ENCODE results near the gene NIPAL1. TPM values are rescaled to one million over a fixed set of nuclear protein-coding genes. Genes with fewer than 3 reads are reported as not detected.

NIPAL1 gene
- polyA plus RNA-seq, 1 donor = 3.1 TPM

DNA sequence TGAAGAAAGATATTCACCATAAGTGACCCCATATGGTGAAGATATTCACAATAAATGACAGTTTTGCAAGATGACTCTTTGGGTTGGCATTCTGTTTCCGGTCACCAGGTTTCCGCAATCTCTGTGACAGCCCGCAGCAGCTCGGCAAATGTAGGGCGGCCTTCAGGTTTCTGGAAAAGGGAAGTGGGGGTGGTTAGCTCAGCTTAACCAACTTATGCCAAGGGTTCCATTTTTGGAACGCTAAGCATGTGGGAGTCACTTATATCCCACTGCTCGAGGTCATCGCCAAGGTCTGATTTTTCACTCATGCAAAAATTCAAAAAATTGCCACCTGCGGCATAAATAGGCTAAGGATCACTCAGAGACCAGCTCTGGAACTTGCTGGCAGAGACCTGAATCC is 51.0 kb downstream of the NIPAL1 start:
- no peak for DNase-seq

DNA sequence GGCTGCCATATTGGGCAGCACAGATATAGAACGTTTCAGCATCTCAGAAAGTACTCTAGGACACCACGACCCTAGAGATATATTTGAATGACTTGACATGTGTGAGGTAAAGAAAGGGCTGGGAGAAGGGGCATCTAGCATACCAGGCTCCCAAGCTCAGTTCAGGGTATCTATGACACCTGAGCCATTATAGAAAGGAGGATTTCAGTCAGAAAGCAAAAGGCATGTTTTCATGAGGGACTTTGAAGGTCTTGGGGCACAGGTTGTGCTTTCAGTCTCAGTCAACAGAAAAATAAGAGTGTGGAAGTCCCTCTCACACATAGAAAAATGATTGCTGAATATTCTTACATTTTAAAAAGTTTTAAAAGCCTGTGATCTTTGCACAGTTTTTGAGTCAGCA is 51.6 kb downstream of the NIPAL1 start:
- no peak for DNase-seq

DNA sequence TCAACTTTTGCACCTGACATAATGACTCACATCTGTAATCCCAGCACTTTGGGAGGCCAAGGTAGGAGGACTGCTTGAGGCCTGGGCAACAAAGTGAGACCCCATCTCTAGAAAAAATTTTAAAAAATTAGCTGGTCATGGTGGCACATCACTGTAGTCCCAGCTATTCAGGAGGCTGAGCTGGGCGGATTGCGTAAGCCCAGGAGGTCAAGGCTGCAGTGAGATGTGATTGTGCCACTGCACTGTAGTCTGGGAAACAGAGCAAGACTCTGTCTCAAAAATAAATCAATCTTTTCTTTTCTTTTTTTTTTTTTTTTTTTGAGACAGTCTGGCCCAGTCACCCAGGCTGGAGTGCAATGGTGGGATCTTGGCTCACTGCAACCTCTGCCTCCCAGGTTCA is 52.5 kb downstream of the NIPAL1 start:
- DNase-seq = no peak

GRCh38 chr4:48071191-48071590 is 54.6 kb downstream of the NIPAL1 start:
- DNase-seq = no peak

GRCh38 chr4:48073567-48074103 is 57.1 kb downstream of the NIPAL1 start:
- no peak for DNase-seq

- DNase-seq = no peak
These were observed 58.1 kb downstream of the NIPAL1 start for GRCh38 chr4:48074657-48075056.

DNA sequence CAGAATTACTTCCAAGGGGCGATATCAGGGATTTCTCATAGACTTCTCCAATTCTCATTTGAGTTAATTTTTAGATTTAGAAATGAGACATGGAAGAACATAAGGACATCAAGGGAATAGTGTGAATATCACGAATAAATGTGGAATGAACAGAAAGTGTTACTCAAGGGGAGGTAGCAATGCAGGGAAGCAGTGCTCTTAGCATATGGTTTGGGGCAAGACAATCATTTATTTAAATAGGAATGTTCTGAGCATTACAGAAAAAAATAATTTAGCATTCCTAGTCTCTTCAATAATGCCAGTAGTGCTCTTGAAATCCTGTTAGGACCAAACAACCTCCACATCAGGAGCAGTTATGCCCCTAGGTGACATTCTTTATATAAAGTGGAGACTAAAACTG is 61.9 kb downstream of the NIPAL1 start:
- no peak for DNase-seq

- DNase-seq = no peak
These were observed 62.5 kb downstream of the NIPAL1 start for GRCh38 chr4:48078862-48079655.

- no peak for DNase-seq
These were observed 63.4 kb downstream of the NIPAL1 start for GRCh38 chr4:48079972-48080391.

GRCh38 chr4:48081196-48081595 is 64.6 kb downstream of the NIPAL1 start:
- no peak for DNase-seq

- DNase-seq = no peak
These were observed 66.4 kb downstream of the NIPAL1 start for GRCh38 chr4:48082956-48083355.

DNA sequence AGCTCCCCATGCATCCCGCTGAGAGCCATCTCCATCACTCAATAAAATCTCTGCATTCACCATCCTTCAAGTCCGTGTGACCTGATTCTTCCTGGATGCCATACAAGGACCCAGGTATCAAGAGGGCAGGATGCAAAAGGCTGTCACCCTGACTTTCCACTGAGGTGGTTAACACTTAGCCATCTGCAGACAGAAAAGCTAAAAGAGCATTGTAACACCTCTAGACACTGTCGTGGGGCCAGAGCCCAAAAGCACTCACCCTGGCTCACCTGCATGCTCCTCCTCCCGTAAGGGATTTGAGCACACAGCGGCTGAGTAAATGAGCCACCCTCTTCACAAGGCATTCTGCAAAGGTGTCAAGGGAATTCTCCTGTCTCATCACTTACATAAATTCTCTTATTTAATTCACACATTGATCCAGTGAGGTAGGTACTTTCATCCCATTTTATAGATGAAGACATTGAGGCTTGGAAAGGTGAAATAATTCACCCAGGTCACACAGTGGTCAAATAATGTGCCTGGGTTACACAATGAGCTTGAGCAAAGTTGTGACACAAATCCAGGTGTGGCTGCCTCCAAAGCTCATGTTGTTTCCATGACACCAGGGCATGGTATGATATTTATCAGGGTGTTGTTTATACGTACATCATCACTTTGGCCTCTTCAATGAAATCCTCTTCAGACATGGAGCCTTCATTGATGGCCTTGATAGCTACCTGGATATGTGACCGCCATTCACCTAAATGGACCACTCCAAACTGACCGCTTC is 69.4 kb downstream of the NIPAL1 start:
- DNase-seq = no peak

Other genes with a start within 250 kb of the NIPAL1 start
- 0.83 TPM for gene CORIN, start 178.7 kb upstream of the NIPAL1 start, polyA plus RNA-seq (ENCODE audit: insufficient read length)
- gene NFXL1, start 102.2 kb upstream of the NIPAL1 start, polyA plus RNA-seq (ENCODE audit: insufficient read length) = 8.4 TPM
- gene CNGA1, start 91 bp upstream of the NIPAL1 start, polyA plus RNA-seq (ENCODE audit: insufficient read length) = 0.23 TPM
- 0.65 TPM for gene TXK, start 117.5 kb downstream of the NIPAL1 start, polyA plus RNA-seq (ENCODE audit: insufficient read length)